Measurements from ENCODE around the gene TRMT11. TPM values are rescaled to one million over a fixed set of nuclear protein-coding genes. Genes with fewer than 3 reads are reported as not detected.

TRMT11 gene
- total and polyA plus RNA-seq, 2 of the 8 experiments (the other 6 are each of a cell fraction or from before 2014, with no cell fraction given), result 19.7 to 32.4 TPM

GRCh38 chr6:126016591-126016990 lies 30.3 kb downstream of the TRMT11 start:
- H2BK20ac ChIP-seq (ENCODE audit: low read length), result no peak overlapping the region
- no peaks in the 10 kb centered on the region for H3K27me3 ChIP-seq (replicated peaks in 1 of 4; ENCODE audit: control insufficient read depth in 3 of 4, extremely low read depth in 1 of 4, insufficient read depth in 3 of 4, low read length in 3 of 4)
- no peaks in the 10 kb centered on the region for H3K79me1 ChIP-seq (ENCODE audit: low read depth, low read length)
- no peak overlapping the region for H2BK15ac ChIP-seq (ENCODE audit: low read length)
- FAIRE-seq, result no peak
- H3K23ac ChIP-seq (ENCODE audit: insufficient read length), result no peak overlapping the region
- H2BK5ac ChIP-seq (ENCODE audit: low read depth, low read length), result no peak overlapping the region
- no peaks in the 10 kb centered on the region for H3K79me2 ChIP-seq (ENCODE audit: control insufficient read depth in 1 of 2, insufficient read depth in 2 of 2, low read length in 2 of 2)
- no peak overlapping the region for H3K4ac ChIP-seq (replicated peaks; ENCODE audit: insufficient read length, low read depth, low read length)
- DNase-seq (ENCODE audit: low read depth in 1 of 2, low spot score in 2 of 2), result no peak
- ChIA-PET POLR2A (ENCODE audit: partially characterized antibody) (no interaction called here), CTCF (ENCODE audit: partially characterized antibody) (no interaction called here)
- 89% methylated on average over 2 of the region's 2 CpGs; no CpG with 5 or more reads in 1 of the 2 experiments for WGBS, 2 experiments (ENCODE audit: extremely low coverage in 1 of 2, insufficient coverage in 1 of 2, insufficient read length in 1 of 2, insufficient replicate concordance in 2 of 2, low coverage in 1 of 2, low lambda C conversion rate in 2 of 2, missing lambda C conversion rate in 1 of 2)
- no peak overlapping the region for H2AK5ac ChIP-seq (ENCODE audit: low read depth, low read length)
- no peak overlapping the region for H3K9ac ChIP-seq (replicated peaks in 1 of 4; ENCODE audit: extremely low read depth in 1 of 4, low read depth in 3 of 4, low read length in 3 of 4)
- H3K4me1 ChIP-seq (replicated peaks in 1 of 4; ENCODE audit: control insufficient read depth in 3 of 4, insufficient read depth in 4 of 4, low read length in 3 of 4), result no peaks in the 10 kb centered on the region
- peaks cover 2 to 73% (median 43%) of the 10 kb centered on the region in 4 experiments; a peak in 7 of 8 replicates for H3K36me3 ChIP-seq (ENCODE audit: control insufficient read depth in 2 of 4, insufficient read depth in 4 of 4, low read length in 3 of 4)
- H3K18ac ChIP-seq (ENCODE audit: extremely low read depth, low read length), result no peak overlapping the region
- no peak overlapping the region for H3K4me3 ChIP-seq (ENCODE audit: extremely low read depth in 1 of 4, insufficient read depth in 2 of 4, low read depth in 3 of 4, low read length in 4 of 4)
- H3K4me2 ChIP-seq (ENCODE audit: insufficient read depth in 1 of 2, low read depth in 2 of 2, low read length in 2 of 2), result no peak overlapping the region
- H4K5ac ChIP-seq (ENCODE audit: insufficient read length, low read depth, low read length), result no peak overlapping the region
- H4K20me1 ChIP-seq (replicated peaks in 1 of 2; ENCODE audit: control insufficient read depth in 1 of 2, insufficient read depth in 2 of 2, low read length in 2 of 2), result no peaks in the 10 kb centered on the region
- no peak overlapping the region for H2BK12ac ChIP-seq (ENCODE audit: low read depth, low read length)
- no peak overlapping the region for H3K56ac ChIP-seq (replicated peaks; ENCODE audit: insufficient read length, low read depth, low read length)
- H3K14ac ChIP-seq (ENCODE audit: insufficient read length), result no peak overlapping the region
- H3K23me2 ChIP-seq (ENCODE audit: low read depth, low read length), result no peaks in the 10 kb centered on the region
- H4K91ac ChIP-seq (replicated peaks; ENCODE audit: insufficient read length, low read length), result no peak overlapping the region
- H2BK120ac ChIP-seq (replicated peaks; ENCODE audit: low read depth, low read length), result no peak overlapping the region
- H3K9me3 ChIP-seq (ENCODE audit: insufficient read depth in 2 of 2, low read depth in 1 of 2, low read length in 1 of 2), result no peaks in the 10 kb centered on the region
- H4K8ac ChIP-seq (ENCODE audit: extremely low read depth, insufficient read depth, low read length), result no peak overlapping the region
- no peak overlapping the region for H2AFZ ChIP-seq (ENCODE audit: low read length)
- H3K27ac ChIP-seq (ENCODE audit: low read depth, low read length), result no peak overlapping the region
- TF ChIP-seq, protein P1, sequence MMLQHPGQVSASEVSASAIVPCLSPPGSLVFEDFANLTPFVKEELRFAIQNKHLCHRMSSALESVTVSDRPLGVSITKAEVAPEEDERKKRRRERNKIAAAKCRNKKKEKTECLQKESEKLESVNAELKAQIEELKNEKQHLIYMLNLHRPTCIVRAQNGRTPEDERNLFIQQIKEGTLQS (IDR thresholded peaks at IDR 0.05; ENCODE audit: insufficient read depth, low read depth, low read length), result no peak
- TF ChIP-seq CHD2 (IDR thresholded peaks at IDR 0.05; ENCODE audit: low read length) (no peak), NANOG (IDR thresholded peaks at IDR 0.05; ENCODE audit: insufficient read depth, low read depth, low read length, poor library complexity, severe bottlenecking) (no peak), CTBP2 (IDR thresholded peaks at IDR 0.05; ENCODE audit: borderline replicate concordance, insufficient read depth, insufficient read length, low read length) (no peak), SP2 (IDR thresholded peaks at IDR 0.05; ENCODE audit: low read length) (no peak), CHD1 (IDR thresholded peaks at IDR 0.05; ENCODE audit: low read depth, low read length) (no peak), GTF2F1 (IDR thresholded peaks at IDR 0.05; ENCODE audit: borderline replicate concordance, low read depth, low read length) (no peak), TCF12 (IDR thresholded peaks at IDR 0.05; ENCODE audit: low read depth, low read length) (no peak), POLR2AphosphoS5 (IDR thresholded peaks at IDR 0.05; ENCODE audit: low read depth, low read length) (no peak), BRCA1 (IDR thresholded peaks at IDR 0.05; ENCODE audit: low read depth, low read length) (no peak), RAD21 (IDR thresholded peaks at IDR 0.05 in 1 of 2, conservative IDR thresholded peaks at IDR 0.05 in 1 of 2; ENCODE audit: low read depth in 2 of 2, low read length in 2 of 2) (no peak), CBX8 (IDR thresholded peaks at IDR 0.05; ENCODE audit: borderline replicate concordance, low read depth, low read length) (no peak), CREB1 (IDR thresholded peaks at IDR 0.05) (no peak)
